CD4-positive, alpha-beta T cell treated with Interleukin-4 for 4 hours (primary cell): ENCODE data around the gene CCDC15.
"Not testable (repeated sequence)": the region's sequence is repeated elsewhere in the genome, so short reads cannot be mapped to it uniquely, and the experiment has no call there.

Source experiments
- DNase-seq: peaks from one replicate; pipeline ENCODE4 v3.0.0-alpha.2; 2020

CCDC15 gene

GRCh38 chr11:125001079-125001778, 47.2 kb downstream of the CCDC15 start:
- DNase-seq: no peak

- DNase-seq: no peak
Measured at GRCh38 chr11:125001849-125002248, 47.8 kb downstream of the CCDC15 start.

- no peak for DNase-seq
Measured at GRCh38 chr11:125005491-125005890, 51.5 kb downstream of the CCDC15 start.

- DNase-seq: no peak
Measured at GRCh38 chr11:125016413-125016812, 62.4 kb downstream of the CCDC15 start.

- DNase-seq: no peak
Measured at GRCh38 chr11:125020342-125020741, 66.3 kb downstream of the CCDC15 start.

- no peak for DNase-seq
Measured at GRCh38 chr11:125022551-125022950, 68.5 kb downstream of the CCDC15 start.

- DNase-seq: no peak
Measured at GRCh38 chr11:125025968-125026367, 72.0 kb downstream of the CCDC15 start.

- DNase-seq: not testable (repeated sequence)
Measured at GRCh38 chr11:125029431-125029830, 75.4 kb downstream of the CCDC15 start.

- no peak for DNase-seq
Measured at GRCh38 chr11:125036933-125037332, 82.9 kb downstream of the CCDC15 start.

- no peak for DNase-seq
Measured at GRCh38 chr11:125049164-125049792, 95.3 kb downstream of the CCDC15 start.

- DNase-seq: no peak
Measured at GRCh38 chr11:125052047-125052446, 98.0 kb downstream of the CCDC15 start.

- DNase-seq: no peak
Measured at GRCh38 chr11:125053167-125053566, 99.2 kb downstream of the CCDC15 start.

GRCh38 chr11:125055107-125055715, 101.2 kb downstream of the CCDC15 start:
- DNase-seq: no peak

- not testable (repeated sequence) for DNase-seq
Measured at GRCh38 chr11:125056111-125056510, 102.1 kb downstream of the CCDC15 start.

GRCh38 chr11:125056931-125057692, 103.1 kb downstream of the CCDC15 start:
- DNase-seq: no peak

- no peak for DNase-seq
Measured at GRCh38 chr11:125057693-125058016, 103.7 kb downstream of the CCDC15 start.

GRCh38 chr11:125061281-125061680, 107.3 kb downstream of the CCDC15 start:
- DNase-seq: no peak

GRCh38 chr11:125062218-125062930, 108.4 kb downstream of the CCDC15 start:
- DNase-seq: no peak

GRCh38 chr11:125062931-125063428, 109.0 kb downstream of the CCDC15 start, which contains the start of gene SLC37A2:
TSS of gene SLC37A2 (plus strand) at chr11:125063305. CDS start at chr11:125063368, 63 bp downstream.
- peak; percentile 37 for DNase-seq

- no peak for DNase-seq
Measured at GRCh38 chr11:125063429-125064043, 109.5 kb downstream of the CCDC15 start.

GRCh38 chr11:125064070-125064469, 110.1 kb downstream of the CCDC15 start:
- no peak for DNase-seq

GRCh38 chr11:125068368-125068767, 114.4 kb downstream of the CCDC15 start:
- DNase-seq: no peak
